ENCODE measurements around the gene TRAK1.
A peak's percentile ranks its signal among the peaks of the same experiment; 100 is the strongest.

The TRAK1 gene

GRCh38 chr3:42262525-42262924, 171.4 kb downstream of the TRAK1 start:
- no peak for DNase-seq

GRCh38 chr3:42263354-42264346, 172.5 kb downstream of the TRAK1 start:
- DNase-seq: no peak

- peak; percentile 14 to 47 (median 22) for DNase-seq
These were observed 173.4 kb downstream of the TRAK1 start for GRCh38 chr3:42264399-42265058.

GRCh38 chr3:42265059-42265991, 174.2 kb downstream of the TRAK1 start:
- no peak for DNase-seq

GRCh38 chr3:42266085-42266484, 174.9 kb downstream of the TRAK1 start, which contains the start of gene CCK:
Gene CCK (minus strand): TSS chr3:42266185. CDS start chr3:42263630, 2,555 bp downstream.
- no peak for DNase-seq

GRCh38 chr3:42267878-42268277, 176.7 kb downstream of the TRAK1 start:
- DNase-seq: no peak

- no peak for DNase-seq
These were observed 178.5 kb downstream of the TRAK1 start for GRCh38 chr3:42269647-42270046.

GRCh38 chr3:42270561-42270960, 179.4 kb downstream of the TRAK1 start:
- DNase-seq: no peak

- no peak for DNase-seq
These were observed 180.6 kb downstream of the TRAK1 start for GRCh38 chr3:42271786-42272185.

- peak; percentile 32 to 35 (median 33) for DNase-seq
These were observed 182.2 kb downstream of the TRAK1 start for GRCh38 chr3:42273361-42273760.

- no peak for DNase-seq
These were observed 183.1 kb downstream of the TRAK1 start for GRCh38 chr3:42274266-42274665.

- DNase-seq: no peak
These were observed 184.1 kb downstream of the TRAK1 start for GRCh38 chr3:42275217-42275616.

Measured in suppressor macrophage treated with lipopolysaccharide for 1 hour (primary cell).